Upper lobe of left lung (tissue), 6 donors: ENCODE data around the gene PTH2. TPM values are rescaled to one million over a fixed set of nuclear protein-coding genes. Genes with fewer than 3 reads are reported as not detected.
"Not testable (repeated sequence)": the region's sequence is repeated elsewhere in the genome, so short reads cannot be mapped to it uniquely, and the experiment has no call there.

Source experiments
- ATAC-seq, 2 donors: fragments of 200-7000 bp; cut with Tn5 transposase; one replicate each; pipeline ENCODE4 v1.9.1; 2022; ENCODE audit warnings: mild to moderate bottlenecking in 2 of 2, moderate library complexity in 2 of 2; ENCODE audit not compliant: low FRiP score in 2 of 2
- DNase-seq, 2 donors: peaks; one replicate each; pipeline ENCODE4 v3.0.0-alpha.2; 2019 to 2020
- H3K27ac ChIP-seq, 4 donors: fragments of 200-600 bp; sonication (generic); one replicate each; pipeline ENCODE4 v1.5.1; 2016 to 2019
- H3K27me3 ChIP-seq, 4 donors: fragments of 200-600 bp; sonication (generic); one replicate each; pipeline ENCODE4 v1.5.1; 2017 to 2019
- H3K36me3 ChIP-seq, 4 donors: fragments of 200-600 bp; sonication (generic); one replicate each; pipeline ENCODE4 v1.5.1; 2016 to 2019
- H3K4me1 ChIP-seq, 4 donors: fragments of 200-600 bp; sonication (generic); one replicate each; pipeline ENCODE4 v1.5.1; 2018 to 2019
- H3K4me3 ChIP-seq, 4 donors: fragments of 200-600 bp; sonication (generic); one replicate each; pipeline ENCODE4 v1.5.1; 2017 to 2019; ENCODE audit warnings: mild to moderate bottlenecking in 2 of 4, moderate library complexity in 1 of 4
- H3K9me3 ChIP-seq, 4 donors: fragments of 200-600 bp; sonication (generic); one replicate each; pipeline ENCODE4 v1.5.1; 2018 to 2019
- EP300 ChIP-seq, 4 donors: sonication (generic); formaldehyde crosslinking; IDR thresholded peaks; one replicate each; pipeline ENCODE4 v1.5.1; 2017; ENCODE audit warnings: antibody characterized with exemption in 4 of 4, control low read depth in 2 of 4
- POLR2A ChIP-seq, 4 donors: fragments of 450-650 bp; IDR thresholded peaks; one replicate each; pipeline ENCODE4 v1.5.1; 2016 to 2017; ENCODE audit warnings: antibody characterized with exemption in 4 of 4, mild to moderate bottlenecking in 2 of 4
- POLR2AphosphoS5 ChIP-seq, 2 donors: sonication (generic); formaldehyde crosslinking; IDR thresholded peaks; one replicate each; pipeline ENCODE4 v1.5.1; 2017; ENCODE audit warnings: antibody characterized with exemption in 2 of 2
- WGBS, 2 donors: methylation state at CpG; one replicate each; pipeline ENCODE4 v1.1.5; 2017 to 2018; 5-methylcytosine and 5-hydroxymethylcytosine counted together
- total RNA-seq, 6 donors: library from RNA; depleted of rRNA in 4 of 6; stranded (reverse); fragments of >200 nt in 4 of 6; gene quantifications; one replicate each; pipeline versions ENCODE4 v1.1.0 to v1.2.1, GENCODE V29; 2016 to 2021
- TF ChIP-seq, protein P1 (sequence below), 6 experiments: fragments of 450-650 bp in 4 of 6; fragments of 200-600 bp in 2 of 6; sonication (generic) in 2 of 6; IDR thresholded peaks; one replicate each; pipeline ENCODE4 v1.5.1; 2016 to 2019; ENCODE audit warnings: antibody characterized with exemption in 6 of 6
- donor health status: DM: no; HTN: no; CAD: no; lungs with moderate emphysema.
- donor health status: DM: no; HTN: yes; CAD: no; lungs with severe emphysema.

The PTH2 gene
- total RNA-seq, 6 donors from 2014 or later, result not detected

DNA sequence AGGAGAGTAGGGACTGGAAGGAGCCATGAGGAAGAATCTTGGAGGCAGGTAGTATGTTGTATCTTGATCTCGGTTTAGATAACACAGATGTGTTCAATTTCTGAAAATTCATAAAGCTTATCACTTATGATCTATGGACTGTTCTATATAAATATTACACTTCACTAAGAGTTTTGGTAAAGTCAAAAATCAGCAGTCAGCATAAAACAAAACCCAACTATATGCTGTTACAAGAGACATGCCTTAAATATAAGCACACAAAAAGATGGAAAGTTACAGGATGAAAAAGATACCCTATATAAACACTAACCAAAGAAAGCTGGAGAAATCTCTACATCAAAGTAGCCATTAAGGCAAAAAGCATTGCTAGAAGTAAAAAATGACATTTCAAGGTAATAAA lies 39.6 kb downstream of the PTH2 start:
- Histone ChIP-seq H3K27me3 (no peaks in the 10 kb centered on the region), H3K4me1 (peaks cover 0 to 4% (median 2%) of the 10 kb centered on the region in 4 donors), H3K9me3 (peaks cover 6 to 12% (median 9%) of the 10 kb centered on the region in 4 donors), H3K27ac (no peak overlapping the region), H3K4me3 (no peak overlapping the region), H3K36me3 (no peaks in the 10 kb centered on the region)
- TF ChIP-seq EP300 (IDR thresholded peaks at IDR 0.05), result no peak
- no peak for TF ChIP-seq POLR2A (IDR thresholded peaks at IDR 0.05)
- WGBS, 2 donors, result 45 to 90% methylated on average over 1 of the region's 1 CpG
- DNase-seq (no peak), ATAC-seq (no peak)

DNA sequence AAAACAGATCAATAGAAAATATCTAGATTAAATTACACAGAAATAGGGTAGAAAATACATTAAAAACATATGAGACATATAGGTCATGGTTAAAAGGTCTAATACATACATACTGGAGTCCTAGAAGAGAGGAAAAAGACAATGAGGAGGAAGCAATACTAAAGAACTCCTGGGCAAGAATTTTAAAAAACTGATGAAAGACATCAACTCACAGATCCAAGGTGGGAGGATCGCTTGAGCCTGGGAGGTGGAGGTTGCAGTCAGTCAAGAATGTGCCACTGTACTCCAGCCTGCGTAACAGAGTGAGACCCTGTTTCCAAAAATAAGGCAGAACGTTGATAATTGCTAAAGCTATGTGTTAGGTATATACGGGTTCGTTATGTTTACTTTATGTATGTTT lies 40.6 kb downstream of the PTH2 start:
- Histone ChIP-seq H3K27me3 (no peaks in the 10 kb centered on the region), H3K27ac (no peak overlapping the region), H3K9me3 (peaks cover 6 to 12% (median 9%) of the 10 kb centered on the region in 4 donors), H3K4me1 (peaks cover 0 to 4% (median 0%) of the 10 kb centered on the region in 4 donors), H3K36me3 (no peaks in the 10 kb centered on the region), H3K4me3 (no peak overlapping the region)
- DNase-seq, result no peak
- TF ChIP-seq POLR2A (IDR thresholded peaks at IDR 0.05), result no peak
- no peak for TF ChIP-seq POLR2AphosphoS5 (IDR thresholded peaks at IDR 0.05)
- TF ChIP-seq, protein P1, sequence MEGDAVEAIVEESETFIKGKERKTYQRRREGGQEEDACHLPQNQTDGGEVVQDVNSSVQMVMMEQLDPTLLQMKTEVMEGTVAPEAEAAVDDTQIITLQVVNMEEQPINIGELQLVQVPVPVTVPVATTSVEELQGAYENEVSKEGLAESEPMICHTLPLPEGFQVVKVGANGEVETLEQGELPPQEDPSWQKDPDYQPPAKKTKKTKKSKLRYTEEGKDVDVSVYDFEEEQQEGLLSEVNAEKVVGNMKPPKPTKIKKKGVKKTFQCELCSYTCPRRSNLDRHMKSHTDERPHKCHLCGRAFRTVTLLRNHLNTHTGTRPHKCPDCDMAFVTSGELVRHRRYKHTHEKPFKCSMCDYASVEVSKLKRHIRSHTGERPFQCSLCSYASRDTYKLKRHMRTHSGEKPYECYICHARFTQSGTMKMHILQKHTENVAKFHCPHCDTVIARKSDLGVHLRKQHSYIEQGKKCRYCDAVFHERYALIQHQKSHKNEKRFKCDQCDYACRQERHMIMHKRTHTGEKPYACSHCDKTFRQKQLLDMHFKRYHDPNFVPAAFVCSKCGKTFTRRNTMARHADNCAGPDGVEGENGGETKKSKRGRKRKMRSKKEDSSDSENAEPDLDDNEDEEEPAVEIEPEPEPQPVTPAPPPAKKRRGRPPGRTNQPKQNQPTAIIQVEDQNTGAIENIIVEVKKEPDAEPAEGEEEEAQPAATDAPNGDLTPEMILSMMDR (IDR thresholded peaks at IDR 0.05), result no peak
- no peak for TF ChIP-seq EP300 (IDR thresholded peaks at IDR 0.05)
- WGBS, 2 donors, result 90 to 92% methylated on average over 5 of the region's 5 CpGs
- ATAC-seq, result no peak

DNA sequence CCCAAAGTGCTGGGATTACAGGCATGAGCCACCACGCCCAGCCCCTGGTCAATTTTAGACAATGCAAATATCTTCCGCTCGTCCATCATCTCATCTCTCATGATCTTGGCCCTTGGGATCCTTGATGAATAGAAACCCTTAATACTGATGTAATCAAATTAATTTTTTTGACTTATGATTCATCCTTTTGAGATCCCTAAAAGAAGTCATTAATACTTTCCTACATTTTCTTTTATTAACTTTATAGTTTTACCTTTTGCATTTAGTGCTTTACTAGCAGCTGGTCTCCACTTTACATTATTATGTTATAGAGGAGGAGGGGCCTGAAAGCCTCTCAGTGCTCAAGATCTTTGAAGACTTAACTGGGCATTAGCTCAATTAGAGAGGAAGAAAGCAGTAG lies 42.9 kb downstream of the PTH2 start:
- ATAC-seq, result no peak

DNA sequence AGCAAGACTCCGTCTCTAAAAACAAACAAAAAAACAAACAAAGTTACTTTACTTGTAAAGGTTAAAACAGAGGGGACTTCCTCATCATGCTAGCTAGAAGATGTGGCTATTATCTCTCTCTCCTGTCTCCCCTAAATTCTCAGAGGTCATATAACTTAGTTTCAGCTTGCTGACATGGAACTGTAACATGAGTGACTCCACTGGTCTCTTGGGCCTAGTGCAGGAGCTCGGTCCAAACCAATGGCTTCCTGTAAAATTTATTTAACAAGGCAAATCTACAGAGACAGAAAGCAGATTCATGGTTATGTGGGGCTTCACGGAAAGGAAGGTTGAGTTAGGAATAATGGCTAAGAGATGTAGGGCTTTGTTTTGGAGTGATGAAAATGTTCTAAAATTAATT lies 44.7 kb downstream of the PTH2 start:
- TF ChIP-seq, protein P1 (IDR thresholded peaks at IDR 0.05), result no peak
- no peak for TF ChIP-seq EP300 (IDR thresholded peaks at IDR 0.05)
- TF ChIP-seq POLR2AphosphoS5 (IDR thresholded peaks at IDR 0.05), result no peak
- no peak for TF ChIP-seq POLR2A (IDR thresholded peaks at IDR 0.05)
- DNase-seq, result no peak
- H3K27me3 ChIP-seq, result no peaks in the 10 kb centered on the region
- H3K27ac ChIP-seq, result no peak overlapping the region
- no peaks in the 10 kb centered on the region for H3K4me1 ChIP-seq
- WGBS, 2 donors, result 86 to 87% methylated on average over 3 of the region's 3 CpGs
- H3K4me3 ChIP-seq, result no peak overlapping the region
- H3K9me3 ChIP-seq, result peaks cover 6 to 12% (median 9%) of the 10 kb centered on the region in 4 donors
- no peaks in the 10 kb centered on the region for H3K36me3 ChIP-seq
- no peak for ATAC-seq

More for the DNA sequence above, 42.9 kb downstream of the PTH2 start:
- TF ChIP-seq POLR2A (IDR thresholded peaks at IDR 0.05) (no peak), EP300 (IDR thresholded peaks at IDR 0.05) (no peak), POLR2AphosphoS5 (IDR thresholded peaks at IDR 0.05) (no peak)
- TF ChIP-seq, protein P1 (IDR thresholded peaks at IDR 0.05), result no peak
- Histone ChIP-seq H3K36me3 (no peaks in the 10 kb centered on the region), H3K4me3 (no peak overlapping the region), H3K9me3 (peaks cover 6 to 12% (median 9%) of the 10 kb centered on the region in 4 donors), H3K27me3 (no peaks in the 10 kb centered on the region), H3K4me1 (no peaks in the 10 kb centered on the region), H3K27ac (no peak overlapping the region)
- DNase-seq, result no peak
- 88 to 100% methylated on average over 3 of the region's 3 CpGs for WGBS, 2 donors

- Histone ChIP-seq H3K4me1 (no peaks in the 10 kb centered on the region), H3K4me3 (no peak overlapping the region), H3K9me3 (peaks cover 0 to 4% (median 0%) of the 10 kb centered on the region in 4 donors), H3K36me3 (no peaks in the 10 kb centered on the region), H3K27ac (no peak overlapping the region), H3K27me3 (no peaks in the 10 kb centered on the region)
- peak in 1 of 2 donors; percentile 30 for ATAC-seq
- peak in 1 of 2 donors; percentile 45 for DNase-seq
- 90 to 94% methylated on average over 7 to 16 of the region's 16 CpGs for WGBS, 2 donors
- TF ChIP-seq, protein P1 (IDR thresholded peaks at IDR 0.05), result no peak
- TF ChIP-seq POLR2AphosphoS5 (IDR thresholded peaks at IDR 0.05) (no peak), EP300 (IDR thresholded peaks at IDR 0.05) (no peak), POLR2A (IDR thresholded peaks at IDR 0.05) (no peak)
These were observed 48.4 kb downstream of the PTH2 start for GRCh38 chr19:49374665-49375434.

DNA sequence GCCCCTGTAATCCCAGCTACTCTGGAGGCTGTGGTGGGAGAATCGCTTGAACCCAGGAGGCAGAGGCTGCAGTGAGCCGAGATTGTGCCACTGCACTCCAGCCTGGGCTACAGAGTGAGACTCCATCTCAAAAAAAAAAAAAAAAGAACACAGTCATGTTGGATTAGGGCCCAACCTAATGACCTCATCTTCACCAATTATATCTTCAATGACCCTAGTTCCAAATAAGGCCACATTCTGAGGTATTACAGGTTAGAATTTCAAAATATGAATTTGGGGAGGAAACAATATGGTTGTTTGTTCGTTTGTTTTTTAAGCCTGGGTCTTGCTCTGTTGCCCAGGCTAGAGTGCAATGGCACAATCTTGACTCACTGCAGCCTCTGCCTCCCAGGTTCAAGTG lies 50.1 kb downstream of the PTH2 start:
- H3K4me1 ChIP-seq, DNase-seq, H3K27ac ChIP-seq, ATAC-seq, H3K36me3 ChIP-seq, H3K27me3 ChIP-seq, H3K4me3 ChIP-seq: not testable (repeated sequence)
- 78 to 87% methylated on average over 3 of the region's 3 CpGs for WGBS, 2 donors
- H3K9me3 ChIP-seq, result peaks cover 0 to 21% (median 9%) of the 10 kb centered on the region in 4 donors
